Tibial nerve (tissue), 4 donors: Measurements from ENCODE around the gene NCBP2. TPM values are rescaled to one million over a fixed set of nuclear protein-coding genes. Genes with fewer than 3 reads are reported as not detected.

Source experiments
- DNase-seq, 2 donors: peaks; one replicate each; pipeline ENCODE4 v3.0.0-alpha.2; 2019; ENCODE audit warnings: low spot score in 2 of 2
- H3K27ac ChIP-seq, 4 donors: fragments of 200-600 bp; sonication (generic) in 3 of 4; one replicate each; pipeline ENCODE4 v1.5.1; 2017 to 2019; ENCODE audit warnings: mild to moderate bottlenecking in 1 of 4
- H3K27me3 ChIP-seq, 2 donors: fragments of 200-600 bp; sonication (generic) in 1 of 2; one replicate each; pipeline versions ENCODE4 v1.5.1 to v1.6.0; 2017 to 2019
- H3K36me3 ChIP-seq, 3 donors: fragments of 200-600 bp; sonication (generic); one replicate each; pipeline ENCODE4 v1.5.1; 2018 to 2019
- H3K4me1 ChIP-seq, 4 donors: fragments of 200-600 bp; sonication (generic) in 3 of 4; one replicate each; pipeline ENCODE4 v1.5.1; 2017 to 2019
- H3K4me3 ChIP-seq, 4 donors: fragments of 200-600 bp; sonication (generic) in 3 of 4; one replicate each; pipeline ENCODE4 v1.5.1; 2017 to 2019; ENCODE audit warnings: mild to moderate bottlenecking in 1 of 4, moderate library complexity in 1 of 4
- H3K9me3 ChIP-seq, 4 donors: fragments of 200-600 bp; sonication (generic) in 3 of 4; one replicate each; pipeline ENCODE4 v1.5.1; 2017 to 2019
- CTCF ChIP-seq, 5 experiments: fragments of 200-600 bp in 3 of 5; fragments of 450-650 bp in 2 of 5; sonication (generic) in 3 of 5; IDR thresholded peaks; one replicate each; pipeline ENCODE4 v1.5.1; 2016 to 2019; ENCODE audit warnings: antibody characterized with exemption in 5 of 5, mild to moderate bottlenecking in 3 of 5, moderate library complexity in 2 of 5
- EP300 ChIP-seq, 2 donors: sonication (generic); formaldehyde crosslinking; IDR thresholded peaks; one replicate each; pipeline ENCODE4 v1.6.1; 2017; ENCODE audit warnings: antibody characterized with exemption in 2 of 2, mild to moderate bottlenecking in 1 of 2
- POLR2A ChIP-seq, 2 donors: fragments of 450-650 bp; IDR thresholded peaks; one replicate each; pipeline ENCODE4 v1.6.1; 2017; ENCODE audit warnings: antibody characterized with exemption in 2 of 2, mild to moderate bottlenecking in 2 of 2, moderate library complexity in 2 of 2
- WGBS, 2 donors: methylation state at CpG; one replicate each; pipeline ENCODE4 v1.1.5; 2018; 5-methylcytosine and 5-hydroxymethylcytosine counted together
- total RNA-seq, 4 donors: library from RNA; depleted of rRNA; stranded (reverse); fragments of >200 nt; gene quantifications; one replicate each; pipeline ENCODE4 v1.1.0, GENCODE V29; 2016

NCBP2 gene
- total RNA-seq, 4 donors from 2014 or later, result 25.1 to 45.6 (median 36.6) TPM

- Histone ChIP-seq H3K9me3 (no peaks in the 10 kb centered on the region), H3K36me3 (peaks cover 0 to 63% (median 24%) of the 10 kb centered on the region in 3 donors), H3K4me3 (no peak overlapping the region), H3K27me3 (no peaks in the 10 kb centered on the region), H3K27ac (no peak overlapping the region), H3K4me1 (peaks cover 0 to 24% (median 12%) of the 10 kb centered on the region in 4 donors)
- WGBS, 2 donors, result 83 to 88% methylated on average over 2 of the region's 2 CpGs
- no peak for TF ChIP-seq CTCF (IDR thresholded peaks at IDR 0.05)
- no peak for TF ChIP-seq POLR2A (IDR thresholded peaks at IDR 0.05)
- TF ChIP-seq EP300 (IDR thresholded peaks at IDR 0.05), result no peak
- DNase-seq, result no peak
Observed at GRCh38 chr3:196938124-196938523, 4.2 kb downstream of the NCBP2 start.

DNA sequence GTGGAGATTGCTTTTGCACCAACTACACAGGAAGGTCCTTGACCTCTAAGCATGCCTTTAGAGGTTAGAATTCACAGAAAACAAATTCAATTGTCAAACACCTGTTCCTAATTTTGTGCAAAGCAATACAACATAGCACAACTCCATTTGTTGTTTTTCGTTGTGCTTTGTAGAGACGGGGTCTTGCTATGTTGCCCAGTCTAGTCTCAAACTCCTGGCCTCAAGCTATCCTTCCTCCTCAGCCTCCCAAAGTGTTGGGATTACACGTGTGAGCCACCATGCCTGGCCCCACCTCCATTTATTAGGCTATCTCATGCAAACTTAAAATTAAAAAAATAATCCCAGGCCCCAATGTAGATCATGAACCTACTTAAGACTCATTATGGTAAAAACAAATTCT, 6.0 kb downstream of the NCBP2 start:
- WGBS, 2 donors, result 78 to 85% methylated on average over 3 of the region's 3 CpGs
- DNase-seq, result no peak
- Histone ChIP-seq H3K27ac (no peak overlapping the region), H3K4me3 (no peak overlapping the region), H3K4me1 (peaks cover 0 to 20% (median 11%) of the 10 kb centered on the region in 4 donors), H3K9me3 (no peaks in the 10 kb centered on the region), H3K36me3 (peaks cover 0 to 80% (median 24%) of the 10 kb centered on the region in 3 donors), H3K27me3 (no peaks in the 10 kb centered on the region)
- TF ChIP-seq CTCF (IDR thresholded peaks at IDR 0.05) (no peak), POLR2A (IDR thresholded peaks at IDR 0.05) (no peak), EP300 (IDR thresholded peaks at IDR 0.05) (no peak)

GRCh38 chr3:196932600-196932999, 9.7 kb downstream of the NCBP2 start:
- Histone ChIP-seq H3K9me3 (no peaks in the 10 kb centered on the region), H3K4me1 (no peaks in the 10 kb centered on the region), H3K4me3 (no peak overlapping the region), H3K36me3 (peaks cover 0 to 97% (median 15%) of the 10 kb centered on the region in 3 donors), H3K27me3 (no peaks in the 10 kb centered on the region), H3K27ac (no peak overlapping the region)
- TF ChIP-seq EP300 (IDR thresholded peaks at IDR 0.05), result no peak
- no peak for TF ChIP-seq POLR2A (IDR thresholded peaks at IDR 0.05)
- no peak for TF ChIP-seq CTCF (IDR thresholded peaks at IDR 0.05)
- DNase-seq, result no peak
- WGBS, 2 donors, result 91 to 92% methylated on average over 3 of the region's 3 CpGs

DNA sequence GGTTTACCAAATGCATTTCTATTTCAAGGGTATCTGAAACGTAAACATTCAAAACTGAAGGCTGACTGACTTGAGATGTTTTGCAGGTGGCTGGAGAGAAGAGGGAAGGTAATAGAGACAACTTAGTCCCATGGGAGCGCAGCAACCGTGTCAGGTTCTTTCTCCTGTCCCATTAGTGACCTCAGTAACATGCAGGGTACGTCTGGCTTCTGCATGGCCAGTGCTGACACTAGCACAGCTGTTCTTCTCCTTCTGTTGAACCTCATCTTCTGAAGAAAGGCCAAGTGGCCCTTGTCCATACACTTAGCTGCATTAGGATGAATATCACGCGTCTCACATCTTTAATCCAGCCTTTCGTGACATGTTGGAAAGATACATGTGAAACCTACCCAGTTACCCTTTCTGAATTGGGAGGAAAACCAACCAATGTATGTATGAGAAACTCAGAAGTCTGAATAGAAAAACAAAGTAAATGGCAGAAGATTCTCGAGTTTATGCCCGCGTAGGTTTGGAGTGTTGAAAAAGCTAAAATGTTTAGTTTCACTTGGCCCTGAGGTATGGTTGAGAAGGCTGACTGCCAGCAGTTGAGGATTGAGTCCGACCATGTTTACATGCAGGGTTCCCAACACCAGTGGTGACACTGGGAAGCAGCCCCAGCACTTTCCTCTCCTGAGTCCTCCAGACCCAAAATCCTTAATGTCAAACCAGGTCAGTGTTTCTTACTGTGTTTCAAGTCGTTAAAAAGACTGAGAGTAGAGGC, 10.3 kb downstream of the NCBP2 start:
- no peak overlapping the region for H3K4me3 ChIP-seq
- 86 to 89% methylated on average over 12 of the region's 12 CpGs for WGBS, 2 donors

More for the DNA sequence above, 10.3 kb downstream of the NCBP2 start:
- no peak for TF ChIP-seq CTCF (IDR thresholded peaks at IDR 0.05)
- TF ChIP-seq POLR2A (IDR thresholded peaks at IDR 0.05), result no peak
- TF ChIP-seq EP300 (IDR thresholded peaks at IDR 0.05), result no peak
- no peak overlapping the region for H3K27ac ChIP-seq
- DNase-seq, result no peak
- no peaks in the 10 kb centered on the region for H3K4me1 ChIP-seq
- no peaks in the 10 kb centered on the region for H3K9me3 ChIP-seq
- H3K27me3 ChIP-seq, result no peaks in the 10 kb centered on the region
- peaks cover 0 to 97% (median 9%) of the 10 kb centered on the region in 3 donors for H3K36me3 ChIP-seq
